Limb (tissue), 2 donors: Measurements from ENCODE around the gene G3BP2.
"Not testable (repeated sequence)": the region's sequence is repeated elsewhere in the genome, so short reads cannot be mapped to it uniquely, and the experiment has no call there.

Experiments used
- DNase-seq, 2 donors: peaks; one replicate each; pipeline ENCODE4 v3.0.0-alpha.2; 2016; ENCODE audit errors: extremely low spot score in 2 of 2

G3BP2 gene

GRCh38 chr4:75683482-75684155 is 10.4 kb upstream of the G3BP2 start:
- no peak for DNase-seq

- DNase-seq: no peak
These were observed 6.8 kb upstream of the G3BP2 start for GRCh38 chr4:75679876-75680575.

- DNase-seq: no peak
These were observed 5.8 kb upstream of the G3BP2 start for GRCh38 chr4:75678965-75679364.

GRCh38 chr4:75678473-75678872 is 5.3 kb upstream of the G3BP2 start:
- no peak for DNase-seq

DNA sequence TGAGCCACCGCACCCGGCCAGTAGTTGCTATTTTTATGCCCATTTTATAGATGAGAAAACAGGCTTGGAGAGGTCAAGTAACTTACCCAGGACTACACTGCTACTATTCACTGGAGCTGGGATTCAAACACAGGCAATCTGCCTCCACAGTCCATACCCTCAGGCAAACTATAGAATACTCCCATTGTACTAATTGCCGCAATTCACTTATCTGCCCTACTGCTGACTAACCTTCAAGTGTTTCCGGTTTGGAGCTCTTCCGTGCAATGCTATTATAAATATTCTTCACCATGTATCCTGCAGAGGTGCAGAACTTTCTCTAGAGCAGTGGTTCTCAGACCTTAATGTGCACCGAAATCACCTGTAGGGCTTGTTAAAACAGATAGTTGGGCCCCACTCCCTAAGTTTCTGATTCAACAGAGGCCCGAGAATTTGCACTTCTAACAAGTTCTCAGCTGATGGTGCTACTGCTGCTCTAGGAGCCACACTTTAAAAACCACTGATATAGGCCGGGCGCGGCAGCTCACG is 1.9 kb upstream of the G3BP2 start:
- DNase-seq: no peak

DNA sequence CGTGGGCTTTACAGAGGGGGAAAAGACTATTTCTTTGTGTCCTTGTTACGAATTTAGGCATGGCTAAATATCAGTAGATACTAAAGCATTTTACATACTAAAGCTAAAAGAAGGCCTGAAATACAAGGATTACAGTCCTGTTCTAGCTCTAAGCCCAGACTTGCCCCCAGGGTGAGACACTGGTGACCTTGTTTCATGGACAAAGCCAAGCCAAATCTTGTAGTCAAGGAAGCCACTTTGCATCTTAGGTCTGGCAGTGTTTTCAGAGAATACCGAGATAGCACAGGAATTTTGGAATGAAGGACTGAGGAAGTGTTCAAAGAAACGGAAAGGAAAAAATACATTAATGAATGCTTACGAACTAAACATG is 733 bp upstream of the G3BP2 start:
- no peak for DNase-seq

GRCh38 chr4:75672461-75673026 is 667 bp downstream of the G3BP2 start:
- peak; percentile 47 to 82 for DNase-seq

- no peak for DNase-seq
These were observed 1.3 kb downstream of the G3BP2 start for GRCh38 chr4:75671802-75672421.

DNA sequence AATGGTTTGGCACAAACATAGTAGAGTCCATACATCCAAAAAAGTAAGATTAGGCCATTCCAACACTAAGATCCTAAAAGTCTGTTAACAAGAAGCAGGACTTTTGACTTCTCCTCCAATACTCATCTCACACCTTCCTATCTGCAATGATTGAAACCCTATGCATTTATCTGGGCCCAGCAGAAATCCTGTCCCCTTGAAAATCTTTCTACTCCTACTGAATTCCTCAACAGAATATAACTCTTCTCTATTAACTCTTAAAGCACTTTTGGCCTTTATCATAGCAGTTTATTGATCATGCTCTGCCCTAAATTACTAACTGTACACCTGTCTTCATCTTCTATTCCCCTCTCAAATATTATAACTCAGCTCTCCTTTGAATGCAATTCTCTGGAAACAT is 4.6 kb downstream of the G3BP2 start:
- DNase-seq: no peak

GRCh38 chr4:75667636-75668035 is 5.6 kb downstream of the G3BP2 start:
- not testable (repeated sequence) for DNase-seq

DNA sequence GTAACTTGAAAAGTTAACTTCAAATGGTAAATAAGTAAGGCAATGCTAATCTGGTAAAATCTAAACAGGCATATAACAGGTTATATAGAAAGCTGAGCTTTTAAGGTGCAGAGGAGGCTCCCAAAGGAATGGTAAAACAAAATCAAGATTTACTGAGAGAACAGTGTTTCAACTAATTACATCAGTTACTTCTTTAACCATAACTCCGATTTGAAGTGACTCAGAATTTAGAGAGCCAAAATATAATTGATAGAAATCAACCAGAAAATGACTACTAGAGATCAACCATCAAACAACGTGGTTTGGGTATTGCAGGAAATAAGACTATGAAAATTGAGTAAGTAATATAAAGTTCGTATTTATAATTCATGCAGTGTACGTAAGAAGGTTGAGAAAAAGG is 6.9 kb downstream of the G3BP2 start:
- no peak for DNase-seq

DNA sequence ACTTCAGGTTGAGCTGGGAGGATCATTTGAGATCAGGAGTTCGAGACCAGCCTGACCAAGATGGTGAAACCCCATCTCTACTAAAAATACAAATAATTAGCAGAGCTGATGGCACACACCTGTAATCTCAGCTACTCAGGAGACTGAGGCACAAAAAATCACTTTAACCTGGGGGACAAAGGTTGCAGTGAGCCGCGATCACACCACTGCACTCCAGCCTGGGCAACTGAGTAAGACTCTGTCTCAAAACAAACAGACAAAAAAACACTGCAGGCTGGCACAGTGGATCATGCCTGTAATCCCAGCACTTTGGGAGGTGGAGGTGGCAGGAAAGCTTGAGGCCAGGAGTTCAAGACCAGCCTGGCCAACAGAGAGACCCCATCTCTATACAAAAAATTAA is 8.6 kb downstream of the G3BP2 start:
- not testable (repeated sequence) for DNase-seq

- DNase-seq: no peak
These were observed 10.6 kb downstream of the G3BP2 start for GRCh38 chr4:75662626-75663025.

GRCh38 chr4:75660491-75660890 is 12.7 kb downstream of the G3BP2 start:
- no peak for DNase-seq

DNA sequence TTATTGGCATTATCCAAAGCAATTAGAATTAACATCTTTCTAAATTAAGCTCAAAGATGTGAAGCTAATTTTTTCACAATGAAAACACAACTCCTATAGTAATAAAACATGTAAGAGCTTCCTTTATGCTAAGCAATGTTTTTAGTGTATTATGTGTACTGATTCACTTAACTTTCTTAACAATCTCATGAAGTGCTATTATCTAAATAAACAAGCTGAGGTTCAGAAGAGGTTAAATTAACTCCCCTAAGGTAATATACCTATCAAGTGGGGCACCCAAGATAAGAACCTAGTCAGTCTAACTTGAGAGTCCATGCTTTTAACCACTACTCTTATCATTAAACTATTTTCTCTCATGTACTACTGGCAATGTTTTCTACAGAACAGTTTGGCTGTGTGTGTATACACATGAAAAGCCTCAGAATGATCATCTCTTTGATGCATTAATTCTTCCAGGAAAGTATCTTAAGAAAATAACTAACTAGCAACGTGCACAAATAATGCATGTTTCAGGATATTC is 13.6 kb downstream of the G3BP2 start:
- no peak for DNase-seq

DNA sequence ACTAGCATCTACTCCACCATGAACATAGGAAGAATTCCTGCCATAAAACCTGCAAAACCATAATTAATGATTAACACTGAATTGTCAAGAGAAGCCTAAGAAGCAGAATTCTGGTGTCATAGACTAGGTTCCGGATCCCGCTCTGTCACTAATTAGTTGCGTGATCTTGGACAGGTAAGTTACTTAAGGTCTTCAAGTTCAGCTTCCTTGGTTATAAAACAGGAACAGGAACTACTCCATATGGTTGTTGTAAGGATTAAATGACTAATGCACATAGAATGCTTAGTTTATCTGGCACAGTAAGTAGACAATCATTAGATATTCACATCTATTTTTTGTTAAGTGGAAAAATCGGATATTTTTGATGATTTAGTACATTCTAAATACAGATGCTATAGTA is 14.3 kb downstream of the G3BP2 start:
- no peak for DNase-seq

DNA sequence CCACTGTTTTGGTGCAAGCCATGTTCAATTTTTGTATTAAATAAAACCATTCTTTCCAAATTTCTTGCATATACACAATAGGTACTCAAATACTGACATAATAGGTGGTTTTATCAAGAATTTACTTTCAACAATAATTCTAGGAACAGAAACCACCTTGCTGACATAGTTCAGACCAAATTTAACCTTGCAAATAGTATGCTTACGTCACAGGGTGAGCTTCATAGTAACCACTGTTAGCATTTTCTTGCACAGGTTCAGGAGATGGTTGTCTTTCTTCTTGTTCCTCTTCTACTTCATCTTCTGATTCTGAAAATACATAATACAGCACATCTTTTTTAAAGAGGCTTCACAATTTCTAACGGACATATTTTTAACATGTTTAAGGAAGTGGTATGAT is 17.6 kb downstream of the G3BP2 start:
- no peak for DNase-seq

DNA sequence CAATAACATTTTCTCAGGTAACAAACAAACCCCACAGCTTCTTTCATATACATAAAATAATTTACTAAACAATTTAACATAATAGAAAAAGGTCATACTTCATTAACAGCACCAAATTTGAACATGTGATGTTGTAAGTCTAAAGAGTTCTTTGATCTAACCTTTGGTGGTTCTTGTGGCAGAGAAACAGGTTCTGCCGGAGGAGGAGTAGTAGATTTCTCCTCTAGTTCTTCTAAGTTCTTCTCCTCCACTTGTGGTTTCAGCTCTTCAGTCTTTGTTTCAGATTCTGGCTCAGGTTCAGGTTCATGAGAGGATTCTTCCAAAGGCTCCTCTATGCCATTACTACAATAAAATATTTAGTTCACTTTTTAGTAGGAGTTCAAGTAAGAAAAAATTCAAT is 18.3 kb downstream of the G3BP2 start:
- DNase-seq: no peak

DNA sequence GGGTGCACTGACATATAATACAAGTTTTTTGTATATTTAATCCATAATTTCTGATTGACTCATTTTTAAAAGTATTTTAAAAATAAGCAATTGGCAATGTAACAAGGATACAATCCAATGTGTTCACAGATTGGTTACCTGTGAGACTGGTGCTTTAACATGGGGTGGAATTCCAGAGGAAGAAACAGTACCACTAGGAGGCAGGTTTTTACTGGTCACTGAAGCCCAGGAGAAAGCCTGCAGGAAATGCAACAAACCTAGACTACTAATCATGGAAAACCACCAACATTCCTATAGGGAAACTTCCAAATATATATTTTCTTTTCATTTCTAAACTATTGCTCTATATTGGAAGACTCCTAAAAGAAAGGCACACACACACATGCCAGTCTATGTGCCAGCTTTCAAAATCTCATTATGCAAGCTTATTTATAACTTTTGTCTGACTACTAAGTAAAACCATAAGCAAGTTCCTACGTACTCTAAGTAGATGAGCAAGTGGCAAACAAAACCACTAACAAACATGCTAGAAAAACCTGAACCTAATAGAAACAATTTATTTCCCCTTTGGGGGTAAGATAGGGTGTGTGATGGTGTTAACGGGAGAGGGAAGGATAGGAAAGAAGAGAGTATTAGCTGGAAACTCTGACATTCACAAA is 19.2 kb downstream of the G3BP2 start:
- DNase-seq: no peak

DNA sequence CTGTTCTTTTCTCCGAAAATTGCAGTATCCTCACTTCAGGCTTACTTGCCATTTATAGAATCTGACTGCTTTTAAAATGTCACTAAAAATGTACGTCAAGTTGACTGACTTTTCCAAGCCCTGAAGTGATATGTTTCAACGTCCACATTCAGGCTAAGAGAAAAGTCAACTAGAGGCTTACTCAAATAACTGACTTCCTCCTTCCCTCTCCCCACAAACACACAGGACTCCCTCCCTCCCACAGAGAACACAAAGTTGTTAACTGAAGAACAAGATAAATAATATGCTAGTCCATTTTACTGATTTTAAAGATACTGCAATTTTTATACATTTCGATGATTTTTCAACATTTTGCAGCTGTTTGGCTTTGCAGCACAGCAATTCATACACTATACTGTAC is 29.1 kb downstream of the G3BP2 start:
- DNase-seq: no peak

GRCh38 chr4:75643651-75644050 is 29.6 kb downstream of the G3BP2 start:
- no peak for DNase-seq
